NK-92 (cell line): ENCODE measurements around the gene ZG16.
A peak's percentile ranks its signal among the peaks of the same experiment; 100 is the strongest.
"Not testable (repeated sequence)": the region's sequence is repeated elsewhere in the genome, so short reads cannot be mapped to it uniquely, and the experiment has no call there.

Experiments used
- DNase-seq: peaks from one replicate; lab custom pipeline; 2025; ENCODE audit not compliant: unreplicated experiment; lab: John Stamatoyannopoulos, UW

ZG16 gene

DNA sequence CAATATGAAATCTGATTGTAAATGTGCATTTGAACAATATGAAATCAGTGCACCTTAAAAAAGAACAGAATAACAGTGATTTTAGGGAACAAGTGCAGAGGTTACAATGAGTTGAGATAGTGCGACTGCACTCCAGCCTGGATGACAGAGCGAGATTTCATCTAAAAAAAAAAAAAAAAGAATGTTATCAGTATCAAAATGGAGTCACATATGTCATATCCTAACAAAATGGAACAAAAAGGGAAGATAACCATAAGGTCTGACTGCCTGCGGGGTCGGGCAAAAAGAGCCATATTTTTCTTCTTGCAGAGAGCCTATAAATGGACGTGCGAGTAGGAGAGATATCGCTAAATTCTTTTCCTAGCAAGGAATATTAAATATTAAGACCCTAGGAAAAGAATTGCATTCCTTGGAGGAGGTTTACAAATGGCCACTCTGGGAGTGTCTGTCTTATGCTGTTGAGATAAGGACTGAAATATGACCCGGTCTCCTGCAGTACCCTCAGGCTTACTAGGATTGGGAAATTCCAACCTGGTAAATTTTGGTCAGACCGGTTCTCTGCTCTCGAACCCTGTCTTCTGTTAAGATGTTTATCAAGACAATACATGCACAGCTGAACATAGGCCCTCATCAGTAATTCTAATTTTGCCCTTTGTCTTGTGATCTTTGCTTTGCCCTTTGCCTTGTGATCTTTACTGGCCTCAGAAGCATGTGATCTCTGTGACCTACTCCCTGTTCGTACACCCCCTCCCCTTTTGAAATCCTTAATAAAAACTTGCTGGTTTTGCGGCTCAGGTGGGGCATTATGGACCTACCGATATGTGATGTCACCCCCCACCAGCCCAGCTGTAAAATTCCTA, 5.3 kb downstream of the ZG16 start:
- DNase-seq: not testable (repeated sequence)

DNA sequence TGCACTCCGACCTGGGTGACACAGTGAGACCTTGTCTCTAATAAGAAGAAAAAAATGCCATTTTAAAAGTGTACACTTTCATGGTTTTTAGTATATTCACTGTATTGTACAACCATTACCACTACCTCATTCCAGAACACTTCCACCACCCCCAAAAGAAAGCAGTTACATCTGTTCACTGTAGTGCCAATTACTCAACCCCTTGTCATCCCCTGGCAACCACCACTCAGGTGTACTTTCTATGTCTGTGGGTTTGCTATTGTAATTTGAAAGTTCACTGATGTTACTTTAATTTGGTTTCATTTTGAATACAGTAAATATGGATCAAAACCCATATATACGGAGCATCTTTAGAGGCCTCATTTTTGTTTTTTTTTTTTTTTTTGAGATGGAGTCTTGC, 6.1 kb downstream of the ZG16 start:
- no peak for DNase-seq

DNA sequence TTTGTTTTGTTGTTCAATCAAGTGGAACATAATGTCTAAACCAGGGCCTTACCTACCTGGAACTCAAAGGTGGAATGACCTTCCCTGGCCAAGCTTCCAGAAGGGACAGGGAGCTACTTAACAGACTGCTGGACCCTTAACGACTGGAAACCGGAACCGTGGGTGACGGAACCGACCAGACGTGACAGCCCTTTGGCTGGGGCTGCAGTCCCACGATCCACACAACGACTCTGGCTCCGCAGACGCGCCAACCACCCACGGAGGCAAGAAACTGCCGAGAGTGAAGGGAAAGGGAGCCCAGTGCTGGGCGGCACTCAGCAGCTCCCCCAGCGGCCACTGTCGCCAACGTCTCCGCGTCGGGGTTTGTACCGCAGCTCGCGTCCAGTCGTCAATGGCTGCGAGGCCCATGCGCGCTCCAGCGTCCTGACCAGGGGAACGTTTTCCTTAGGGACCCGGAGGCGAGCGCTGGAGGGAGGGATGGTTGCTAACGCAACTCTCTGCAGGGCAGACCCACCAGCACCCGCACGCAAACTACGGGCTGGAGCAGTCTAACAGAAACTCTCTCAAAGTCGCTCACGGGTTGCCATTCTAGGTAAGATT, 6.9 kb downstream of the ZG16 start:
- no peak for DNase-seq

DNA sequence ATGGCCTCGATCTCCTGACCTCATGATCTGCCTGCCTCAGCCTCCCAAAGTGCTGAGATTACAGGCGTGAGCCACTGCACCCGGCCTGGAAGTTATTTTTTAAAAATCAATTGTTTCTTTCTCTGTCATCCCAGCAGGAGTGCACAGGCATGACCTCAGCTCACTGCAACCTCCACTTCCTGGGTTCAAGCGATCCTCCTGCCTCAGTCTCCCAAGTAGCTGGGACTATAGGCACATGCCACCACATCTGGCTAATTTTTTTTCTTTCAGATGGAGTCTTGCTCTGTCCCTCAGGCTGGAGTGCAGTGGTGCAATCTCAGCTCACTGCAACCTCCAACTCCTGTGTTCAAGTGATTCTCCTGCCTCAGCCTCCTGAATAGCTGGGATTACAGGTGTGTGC, 9.1 kb downstream of the ZG16 start:
- DNase-seq: not testable (repeated sequence)

DNA sequence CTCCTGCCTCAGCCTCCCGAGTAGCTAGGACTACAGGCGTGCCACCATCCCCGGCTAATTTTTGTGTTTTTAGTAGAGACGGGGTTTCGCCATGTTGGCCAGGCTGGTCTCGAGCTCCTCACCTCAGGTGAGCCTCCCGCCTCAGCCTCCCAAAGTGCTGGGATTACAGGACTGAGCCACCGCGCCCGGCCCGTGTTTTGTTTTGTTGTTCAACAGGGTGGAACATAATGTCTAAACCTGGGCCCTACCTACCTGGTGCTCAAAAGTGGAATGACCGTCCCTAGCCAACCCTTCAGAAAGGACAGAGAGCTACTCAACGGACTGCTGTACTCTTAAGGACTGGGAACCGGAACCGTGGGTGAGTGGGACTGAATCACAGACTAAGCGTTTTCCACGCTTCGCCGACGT, 11.7 kb downstream of the ZG16 start:
- no peak for DNase-seq

DNA sequence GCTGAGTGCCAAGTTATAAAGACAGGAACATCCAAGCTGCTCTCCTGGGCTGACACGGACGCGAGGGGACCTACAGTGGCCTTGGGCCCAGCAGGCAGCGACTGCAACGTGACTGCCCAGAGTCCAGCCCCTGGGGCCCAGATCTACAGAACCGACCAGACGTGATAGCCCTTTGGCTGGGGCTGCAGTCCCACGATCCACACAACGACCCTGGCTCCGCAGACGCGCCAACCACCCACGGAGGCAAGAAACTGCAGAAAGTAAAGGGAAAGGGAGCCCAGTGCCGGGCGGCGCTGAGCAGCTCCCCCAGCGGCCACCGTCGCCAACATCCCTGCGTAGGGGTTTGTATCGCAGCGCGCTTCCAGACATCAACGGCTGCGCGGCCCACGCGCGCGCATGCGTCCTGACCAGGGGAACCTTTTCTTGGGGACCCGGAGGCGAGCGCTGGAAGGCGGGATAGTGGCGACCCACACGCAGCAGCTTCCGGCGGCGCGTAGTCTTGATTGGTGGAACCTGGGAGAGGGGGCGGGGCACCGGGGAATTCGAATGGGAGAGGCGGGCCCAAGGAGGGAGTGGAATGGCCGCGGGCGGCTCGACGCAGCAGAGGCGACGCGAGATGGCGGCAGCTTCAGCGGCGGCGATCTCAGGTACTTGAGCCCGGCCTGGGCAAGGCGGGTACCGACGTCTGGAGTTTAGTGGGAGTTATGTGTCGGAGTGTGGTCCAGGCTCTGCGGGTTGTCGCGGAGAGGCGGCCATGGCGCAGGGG, 12.3 kb downstream of the ZG16 start, which contains the start of gene KIF22:
Gene KIF22, plus strand, starts transcription at position 569 of the 766 bp plus-strand sequence. Its CDS starts 9 bp downstream, at position 578.
- peak; percentile 93 for DNase-seq

DNA sequence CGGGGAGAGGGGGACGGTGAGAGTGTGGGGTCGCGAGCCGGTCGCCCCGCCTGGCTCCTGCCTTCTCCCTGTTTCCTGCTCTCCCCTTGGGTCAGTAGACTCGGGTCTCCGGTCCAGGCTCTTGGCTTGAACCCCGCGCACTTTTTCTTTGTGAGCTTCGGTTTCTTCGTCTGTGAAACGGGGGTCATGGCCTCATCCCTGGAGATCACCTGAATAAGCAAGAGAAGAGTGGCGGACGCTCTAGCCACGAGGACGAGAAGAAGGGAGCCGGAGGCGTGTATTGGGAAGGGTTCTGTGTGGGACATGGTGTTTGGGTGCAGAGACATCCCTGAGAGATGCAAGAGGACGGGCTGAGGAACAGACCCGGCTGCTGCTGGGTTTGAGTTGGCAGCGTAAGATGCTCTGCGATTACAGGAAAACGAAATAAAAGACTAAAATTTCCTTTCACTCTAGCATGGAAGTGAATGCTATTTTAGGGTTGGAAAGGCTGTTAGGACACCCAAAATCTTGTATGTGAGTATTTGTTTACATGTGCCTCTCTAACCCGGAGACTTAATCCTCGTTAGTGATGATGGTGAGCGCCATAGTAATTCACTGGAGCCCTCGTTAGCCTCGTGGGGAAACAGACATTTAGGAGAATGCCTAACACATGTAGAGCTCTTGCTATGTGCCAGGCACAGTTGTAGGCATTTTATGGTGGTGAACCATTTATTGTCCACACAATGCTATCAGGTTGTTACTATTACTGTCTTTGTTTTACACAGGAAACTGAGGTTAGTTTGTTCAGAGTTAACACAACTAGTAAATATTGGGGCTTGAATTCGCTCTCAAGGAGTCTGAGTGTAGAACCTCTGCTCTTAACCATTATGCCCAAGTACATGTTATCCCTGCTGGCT, 13.1 kb downstream of the ZG16 start:
- no peak for DNase-seq

DNA sequence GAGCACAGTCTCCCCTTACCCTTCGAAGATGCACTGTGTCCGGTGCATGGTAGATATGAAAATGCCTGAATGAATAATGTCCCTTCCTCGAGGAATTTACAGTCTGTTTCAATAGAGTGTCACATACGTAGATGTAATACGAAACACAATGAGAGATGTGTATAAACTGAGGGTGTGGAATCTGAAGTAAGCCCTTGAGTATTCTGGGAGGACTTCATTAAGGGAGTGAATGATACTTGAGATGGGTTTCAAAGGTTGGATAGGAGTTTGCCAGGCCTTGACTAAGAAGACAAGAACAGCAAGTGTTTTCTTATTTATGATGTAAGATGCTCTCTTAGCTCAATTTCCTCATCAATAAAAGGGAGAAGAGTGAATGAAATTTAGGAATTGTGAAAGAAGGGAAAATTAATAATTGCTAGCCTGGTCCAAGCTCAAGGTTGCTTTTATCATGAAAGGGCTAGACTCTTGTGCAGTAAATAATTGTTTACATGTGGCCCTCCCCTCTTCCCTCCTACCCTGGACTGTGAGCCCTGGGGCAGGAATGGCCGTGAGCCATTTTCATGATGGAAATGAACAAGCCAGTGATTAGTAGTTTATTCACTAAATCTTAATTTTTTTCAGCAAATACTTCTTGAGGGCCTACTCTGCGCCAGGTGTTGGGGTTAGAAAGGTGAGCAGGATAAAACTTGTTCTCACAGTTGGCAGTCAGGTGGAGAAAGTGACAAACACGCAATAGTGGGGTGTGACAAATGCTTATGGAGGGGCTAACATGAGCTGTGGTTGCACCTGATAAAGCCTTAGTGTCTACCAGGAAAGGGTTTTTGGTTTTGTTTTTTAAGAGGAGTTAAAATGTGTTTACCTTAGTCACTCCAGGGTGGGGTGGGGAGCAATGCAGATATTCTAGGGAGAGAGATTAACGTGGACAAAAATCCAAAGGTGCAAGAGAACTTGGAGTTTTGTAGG, 14.1 kb downstream of the ZG16 start:
- DNase-seq: no peak

DNA sequence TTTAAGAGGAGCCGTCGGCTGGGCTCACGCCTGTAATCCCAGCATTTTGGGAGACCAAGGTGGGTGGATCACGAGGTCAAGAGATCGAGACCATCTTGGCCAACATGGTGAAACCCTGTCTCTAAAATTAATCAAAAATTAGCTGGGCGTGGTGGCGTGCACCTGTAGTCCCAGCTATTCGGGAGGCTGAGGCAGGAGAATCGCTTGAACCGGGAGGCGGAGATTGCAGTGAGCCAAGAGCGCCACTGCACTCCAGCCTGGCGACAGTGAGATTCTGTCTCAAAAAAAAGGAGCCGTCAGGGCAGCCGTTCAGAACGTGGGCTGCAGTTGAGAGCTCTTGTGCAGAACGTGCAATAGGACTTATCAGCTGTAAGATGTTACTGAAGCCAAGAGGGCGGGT, 15.1 kb downstream of the ZG16 start:
- not testable (repeated sequence) for DNase-seq

DNA sequence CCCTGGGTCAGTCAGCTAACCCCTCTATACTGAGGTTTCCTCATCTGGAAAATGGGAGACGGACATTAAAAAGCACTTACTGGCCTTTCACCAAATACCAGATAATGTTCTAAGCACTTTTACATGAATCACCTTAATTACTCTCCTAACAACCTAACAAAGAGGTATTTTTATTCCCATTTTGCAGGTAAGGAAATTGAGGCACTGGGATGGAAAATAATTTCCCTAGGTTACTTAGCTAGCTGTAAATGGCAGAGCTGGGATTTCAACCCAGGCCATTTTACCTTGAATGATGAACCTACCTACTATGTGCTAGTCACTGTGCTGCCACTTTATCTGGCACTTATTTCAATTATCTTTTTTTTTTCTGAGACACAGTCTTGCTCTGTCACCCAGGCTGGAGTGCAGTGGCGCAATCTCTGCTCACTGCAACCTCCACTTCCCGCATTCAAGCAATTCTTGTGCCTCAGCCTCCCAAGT, 16.2 kb downstream of the ZG16 start:
- DNase-seq: no peak

DNA sequence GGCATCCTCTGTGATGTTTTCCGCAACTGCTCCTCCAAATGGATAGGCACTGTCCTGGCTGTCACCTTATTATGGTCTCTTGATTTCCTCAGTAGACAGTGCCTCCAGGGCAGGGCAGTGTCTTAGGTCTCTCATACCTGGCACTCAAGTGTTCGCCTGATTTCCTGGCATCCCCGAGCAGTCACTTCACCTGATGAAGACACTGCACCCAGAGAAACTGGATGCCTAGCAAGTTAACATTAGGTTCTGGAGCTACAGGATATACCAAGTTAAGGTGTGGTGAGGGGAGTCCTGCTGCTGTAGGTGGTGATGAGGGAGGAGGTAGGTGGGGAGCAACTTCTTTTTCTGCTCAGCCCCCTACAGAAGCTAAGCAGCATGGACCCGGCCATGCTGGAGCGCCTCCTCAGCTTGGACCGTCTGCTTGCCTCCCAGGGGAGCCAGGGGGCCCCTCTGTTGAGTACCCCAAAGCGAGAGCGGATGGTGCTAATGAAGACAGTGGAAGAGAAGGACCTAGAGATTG, 24.4 kb downstream of the ZG16 start:
- no peak for DNase-seq

DNA sequence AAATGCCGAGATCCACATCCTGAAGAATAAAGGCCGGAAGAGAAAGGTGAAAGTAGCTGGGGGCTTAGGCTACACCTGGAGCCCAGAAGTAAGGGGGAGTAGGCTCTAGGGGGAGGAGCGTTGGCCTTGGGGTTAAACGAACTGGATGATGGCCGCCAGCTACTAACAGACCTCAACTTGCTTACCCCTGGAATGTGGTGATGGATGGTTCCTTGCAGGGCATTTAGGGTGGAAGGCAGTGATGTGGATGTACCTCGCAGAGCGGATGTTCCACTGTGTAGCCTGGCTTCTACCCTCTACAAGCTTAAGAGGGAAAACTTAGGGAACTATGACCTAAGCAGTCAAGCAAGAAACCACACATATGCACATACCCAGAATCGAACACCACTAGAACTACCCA, 26.0 kb downstream of the ZG16 start:
- no peak for DNase-seq

DNA sequence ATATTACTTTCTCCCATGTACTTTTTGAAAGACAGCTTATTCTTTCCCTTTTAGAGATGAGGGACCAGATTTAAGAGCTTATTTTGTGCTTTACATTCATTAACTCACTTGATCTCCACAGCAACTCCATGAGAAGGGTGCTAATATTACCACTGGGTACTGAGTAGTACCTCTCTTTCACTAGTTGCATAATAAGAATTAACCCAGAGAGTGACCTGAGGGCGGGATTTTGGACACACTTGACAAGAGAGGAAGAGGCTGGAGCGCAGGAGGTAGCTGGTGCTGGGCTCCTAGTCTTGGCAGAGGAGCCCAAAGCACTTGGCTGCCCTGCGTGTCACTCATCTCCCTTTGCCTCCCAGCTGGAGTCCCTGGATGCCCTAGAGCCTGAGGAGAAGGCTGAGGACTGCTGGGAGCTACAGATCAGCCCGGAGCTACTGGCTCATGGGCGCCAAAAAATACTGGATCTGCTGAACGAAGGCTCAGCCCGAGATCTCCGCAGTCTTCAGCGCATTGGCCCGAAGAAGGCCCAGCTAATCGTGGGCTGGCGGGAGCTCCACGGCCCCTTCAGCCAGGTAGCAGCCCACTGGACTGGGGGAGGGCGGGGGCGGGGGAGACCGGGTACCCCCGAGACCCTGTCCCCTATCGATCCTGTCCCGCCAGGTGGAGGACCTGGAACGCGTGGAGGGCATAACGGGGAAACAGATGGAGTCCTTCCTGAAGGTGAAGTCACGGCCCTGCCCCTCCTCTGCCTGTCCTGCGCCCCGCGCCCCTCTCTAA, 26.6 kb downstream of the ZG16 start:
- no peak for DNase-seq

DNA sequence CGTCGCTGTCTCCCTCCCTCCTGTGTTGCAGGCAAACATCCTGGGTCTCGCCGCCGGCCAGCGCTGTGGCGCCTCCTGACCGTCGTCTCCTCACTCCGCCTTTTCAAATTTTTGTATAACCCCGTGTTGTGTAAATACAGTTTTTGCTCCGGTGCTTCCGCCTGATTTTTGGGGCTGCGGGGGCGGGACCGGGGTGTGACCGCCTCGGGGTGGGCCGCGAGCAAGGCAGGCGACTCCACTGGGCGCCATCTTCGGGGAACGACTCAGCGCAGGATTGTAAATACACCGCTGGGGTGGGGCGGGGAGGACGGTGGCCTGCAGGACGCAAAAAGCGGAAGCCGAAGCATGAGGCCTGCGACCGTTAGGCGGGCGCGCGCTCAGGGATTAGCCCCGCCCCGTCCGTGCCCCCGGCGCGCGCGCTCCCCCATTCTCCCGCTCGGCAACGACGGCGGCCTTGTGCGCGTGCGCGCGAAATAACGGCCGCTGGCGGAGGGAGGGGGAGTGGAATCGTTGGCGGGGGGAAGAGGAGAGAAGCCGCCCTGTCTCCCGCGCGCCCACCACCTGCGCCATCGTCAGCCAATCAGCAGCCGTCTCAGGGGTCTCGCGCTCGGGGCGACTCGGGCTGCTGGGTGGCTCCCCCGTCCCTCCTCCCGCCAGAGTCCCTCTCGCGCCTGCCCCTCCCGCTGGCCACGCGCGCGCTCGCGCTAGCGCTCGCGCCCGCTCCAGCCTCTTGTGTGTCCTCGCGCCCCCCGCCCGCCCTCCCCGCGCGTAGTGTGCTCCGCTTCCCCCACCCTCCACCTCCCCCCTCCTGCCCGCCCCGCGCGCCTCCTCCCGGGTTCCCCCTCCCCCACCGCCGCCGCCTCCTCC, 27.4 kb downstream of the ZG16 start:
- peak; percentile 88 for DNase-seq

DNA sequence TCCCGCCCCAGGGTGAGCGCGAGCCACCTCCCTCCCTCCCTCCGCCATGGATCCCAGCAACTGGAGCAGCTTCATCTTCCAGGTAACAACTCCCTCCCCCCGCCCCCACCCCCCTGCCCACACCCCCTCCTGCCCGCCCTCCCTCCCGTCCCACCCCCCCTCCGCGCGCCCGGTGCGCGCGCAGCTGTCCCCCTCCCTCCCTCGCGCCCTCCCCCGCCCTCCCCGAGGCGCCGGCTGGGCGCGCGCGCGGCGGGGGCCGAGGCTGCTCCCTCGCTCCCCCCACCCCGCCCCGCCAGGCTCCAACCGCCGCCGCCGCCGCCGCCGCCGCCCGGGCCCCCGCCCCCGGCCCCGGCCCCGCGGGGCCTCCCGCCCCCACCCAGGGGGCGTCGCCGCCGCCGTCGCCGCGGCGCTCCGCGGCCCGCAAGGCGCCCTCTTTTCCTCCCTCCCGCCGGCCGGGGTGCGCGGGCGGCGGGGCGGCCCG, 28.1 kb downstream of the ZG16 start, which contains the start of gene MAZ:
Gene MAZ, plus strand, starts transcription at position 431 of the 481 bp plus-strand sequence. CDS start 173 bp downstream, outside the sequence.
- DNase-seq: no peak

DNA sequence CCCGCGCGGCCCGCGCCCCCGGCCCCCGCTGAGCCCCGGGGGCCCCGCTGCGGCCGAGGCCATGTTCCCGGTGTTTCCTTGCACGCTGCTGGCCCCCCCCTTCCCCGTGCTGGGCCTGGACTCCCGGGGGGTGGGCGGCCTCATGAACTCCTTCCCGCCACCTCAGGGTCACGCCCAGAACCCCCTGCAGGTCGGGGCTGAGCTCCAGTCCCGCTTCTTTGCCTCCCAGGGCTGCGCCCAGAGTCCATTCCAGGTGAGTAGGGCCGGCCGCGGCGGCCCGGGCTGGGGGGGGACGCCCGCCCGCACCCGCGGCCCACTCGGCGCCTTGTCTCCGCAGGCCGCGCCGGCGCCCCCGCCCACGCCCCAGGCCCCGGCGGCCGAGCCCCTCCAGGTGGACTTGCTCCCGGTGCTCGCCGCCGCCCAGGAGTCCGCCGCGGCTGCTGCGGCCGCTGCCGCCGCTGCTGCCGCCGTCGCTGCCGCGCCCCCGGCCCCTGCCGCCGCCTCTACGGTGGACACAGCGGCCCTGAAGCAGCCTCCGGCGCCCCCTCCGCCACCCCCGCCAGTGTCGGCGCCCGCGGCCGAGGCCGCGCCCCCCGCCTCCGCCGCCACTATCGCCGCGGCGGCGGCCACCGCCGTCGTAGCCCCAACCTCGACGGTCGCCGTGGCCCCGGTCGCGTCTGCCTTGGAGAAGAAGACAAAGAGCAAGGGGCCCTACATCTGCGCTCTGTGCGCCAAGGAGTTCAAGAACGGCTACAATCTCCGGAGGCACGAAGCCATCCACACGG, 28.8 kb downstream of the ZG16 start:
- no peak for DNase-seq
